Peyer's patch (tissue), 4 donors: ENCODE results near the gene CBARP. TPM values are rescaled to one million over a fixed set of nuclear protein-coding genes. Genes with fewer than 3 reads are reported as not detected.
A peak's percentile ranks its signal among the peaks of the same experiment; 100 is the strongest.

Source experiments
- DNase-seq, 3 donors: peaks; one replicate each; pipeline ENCODE4 v3.0.0-alpha.2; 2017 to 2019
- H3K27ac ChIP-seq, 4 donors: fragments of 200-600 bp; sonication (generic); one replicate each; pipeline ENCODE4 v1.5.1; 2016 to 2019
- H3K27me3 ChIP-seq, 2 donors: fragments of 200-600 bp; sonication (generic); one replicate each; pipeline ENCODE4 v1.5.1; 2019
- H3K36me3 ChIP-seq, 3 donors: fragments of 200-600 bp; sonication (generic); one replicate each; pipeline ENCODE4 v1.5.1; 2016 to 2019
- H3K4me1 ChIP-seq, 4 donors: fragments of 200-600 bp; sonication (generic); one replicate each; pipeline ENCODE4 v1.5.1; 2016 to 2019
- H3K4me3 ChIP-seq, 4 donors: fragments of 200-600 bp; sonication (generic); 1 replicate in 3 of 4; 2 replicates in 1 of 4; pipeline ENCODE4 v1.5.1; 2016 to 2019; ENCODE audit warnings: mild to moderate bottlenecking in 1 of 4
- H3K9me3 ChIP-seq, 4 donors: fragments of 200-600 bp; sonication (generic); one replicate each; pipeline ENCODE4 v1.5.1; 2016 to 2019; ENCODE audit warnings: mild to moderate bottlenecking in 1 of 4
- POLR2A ChIP-seq, 2 donors: fragments of 450-650 bp; IDR thresholded peaks; one replicate each; pipeline ENCODE4 v1.5.1; 2017; ENCODE audit warnings: antibody characterized with exemption in 2 of 2, mild to moderate bottlenecking in 2 of 2, moderate library complexity in 2 of 2
- total RNA-seq, 4 donors: library from RNA; depleted of rRNA; stranded (reverse); fragments of >200 nt; gene quantifications; one replicate each; pipeline ENCODE4 v1.1.0, GENCODE V29; 2016
- TF ChIP-seq, protein P1 (sequence below), 6 experiments: fragments of 450-650 bp in 4 of 6; fragments of 200-600 bp in 2 of 6; sonication (generic) in 1 of 6; IDR thresholded peaks; one replicate each; pipeline ENCODE4 v1.5.1; 2017 to 2019; ENCODE audit warnings: antibody characterized with exemption in 6 of 6, mild to moderate bottlenecking in 3 of 6, moderate library complexity in 1 of 6

The CBARP gene
- total RNA-seq, 4 donors from 2014 or later, result 1.9 TPM; not detected in 3

DNA sequence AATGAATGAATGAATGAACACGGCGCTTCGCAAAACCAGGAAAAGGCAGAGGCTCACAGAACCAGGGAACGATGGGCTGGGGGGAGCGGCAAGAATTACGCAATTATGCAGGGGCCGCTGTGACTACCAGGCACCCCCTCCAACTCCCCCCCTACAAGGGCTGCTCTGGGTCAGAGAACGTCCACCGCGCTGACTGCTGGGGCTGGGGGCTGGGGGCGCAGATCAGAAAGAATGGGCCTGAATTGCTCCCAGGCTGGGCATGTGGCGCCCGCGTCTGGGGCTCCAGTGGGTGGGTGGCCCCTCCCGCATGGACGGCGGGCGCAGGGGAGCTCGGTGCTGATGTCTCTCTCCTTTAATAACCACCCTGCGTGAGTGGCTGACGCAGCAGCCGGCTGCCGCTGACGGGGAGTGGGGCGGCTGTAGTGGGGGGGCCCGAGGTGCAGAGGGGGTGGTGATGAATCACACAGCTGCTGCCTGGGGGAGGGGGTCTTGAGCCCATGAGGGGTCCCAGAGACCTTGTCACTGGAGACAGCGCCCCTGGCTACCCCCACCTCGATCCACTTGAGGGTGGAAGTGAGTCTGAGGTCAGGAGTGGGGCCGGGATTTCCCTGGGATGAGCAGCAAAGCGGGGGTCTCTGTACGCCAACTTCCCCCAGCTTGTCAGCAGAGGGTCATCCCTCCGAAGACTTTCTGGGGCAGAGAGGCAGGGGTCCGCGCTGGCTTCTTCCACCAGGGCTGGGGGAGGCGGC is 29.8 kb upstream of the CBARP start:
- Histone ChIP-seq H3K4me3 (peak overlapping the region; percentile 51 to 80 (median 60)), H3K36me3 (peaks cover 0 to 20% (median 0%) of the 10 kb centered on the region in 3 donors), H3K4me1 (peaks cover 16 to 86% (median 69%) of the 10 kb centered on the region in 4 donors), H3K27ac (peak overlapping the region in 2 of 4 donors; percentile 98 to 99), H3K27me3 (no peaks in the 10 kb centered on the region), H3K9me3 (no peaks in the 10 kb centered on the region)
- TF ChIP-seq, protein P1, sequence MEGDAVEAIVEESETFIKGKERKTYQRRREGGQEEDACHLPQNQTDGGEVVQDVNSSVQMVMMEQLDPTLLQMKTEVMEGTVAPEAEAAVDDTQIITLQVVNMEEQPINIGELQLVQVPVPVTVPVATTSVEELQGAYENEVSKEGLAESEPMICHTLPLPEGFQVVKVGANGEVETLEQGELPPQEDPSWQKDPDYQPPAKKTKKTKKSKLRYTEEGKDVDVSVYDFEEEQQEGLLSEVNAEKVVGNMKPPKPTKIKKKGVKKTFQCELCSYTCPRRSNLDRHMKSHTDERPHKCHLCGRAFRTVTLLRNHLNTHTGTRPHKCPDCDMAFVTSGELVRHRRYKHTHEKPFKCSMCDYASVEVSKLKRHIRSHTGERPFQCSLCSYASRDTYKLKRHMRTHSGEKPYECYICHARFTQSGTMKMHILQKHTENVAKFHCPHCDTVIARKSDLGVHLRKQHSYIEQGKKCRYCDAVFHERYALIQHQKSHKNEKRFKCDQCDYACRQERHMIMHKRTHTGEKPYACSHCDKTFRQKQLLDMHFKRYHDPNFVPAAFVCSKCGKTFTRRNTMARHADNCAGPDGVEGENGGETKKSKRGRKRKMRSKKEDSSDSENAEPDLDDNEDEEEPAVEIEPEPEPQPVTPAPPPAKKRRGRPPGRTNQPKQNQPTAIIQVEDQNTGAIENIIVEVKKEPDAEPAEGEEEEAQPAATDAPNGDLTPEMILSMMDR (IDR thresholded peaks at IDR 0.05), result no peak
- no peak for TF ChIP-seq POLR2A (IDR thresholded peaks at IDR 0.05)
- no peak for DNase-seq

DNA sequence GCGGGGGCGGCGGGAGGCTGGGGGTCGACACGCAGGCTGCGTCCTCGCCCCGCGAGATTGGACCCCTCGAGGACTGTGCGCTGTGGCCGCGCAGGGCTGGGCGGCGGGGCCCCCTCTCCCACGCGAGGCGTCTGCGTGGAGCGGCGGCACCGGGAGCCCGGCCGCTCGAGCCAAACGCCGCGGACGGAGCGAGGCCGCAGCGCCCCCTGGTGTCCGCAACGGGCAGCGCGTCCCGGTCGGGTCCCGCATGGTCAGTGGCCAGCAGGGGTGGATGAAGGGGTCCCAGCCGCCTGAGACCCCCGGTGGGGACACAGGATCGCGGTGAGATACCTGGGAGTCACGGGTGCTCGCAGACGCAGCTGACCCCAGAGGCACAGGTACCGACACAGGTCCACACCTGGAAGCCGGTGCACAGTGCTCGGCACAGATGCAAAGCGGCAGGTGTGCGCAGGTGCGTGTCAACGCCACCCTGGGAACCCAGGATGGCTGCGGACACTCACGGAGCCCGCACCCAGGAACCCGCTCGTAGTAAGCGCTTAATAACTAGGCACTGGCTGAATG is 29.2 kb upstream of the CBARP start:
- Histone ChIP-seq H3K4me1 (peaks cover 18 to 87% (median 72%) of the 10 kb centered on the region in 4 donors), H3K9me3 (no peaks in the 10 kb centered on the region), H3K27ac (peak overlapping the region; percentile 94 to 99 (median 98)), H3K36me3 (peaks cover 0 to 13% (median 0%) of the 10 kb centered on the region in 3 donors), H3K4me3 (peak overlapping the region; percentile 51 to 80 (median 60)), H3K27me3 (no peaks in the 10 kb centered on the region)
- no peak for TF ChIP-seq POLR2A (IDR thresholded peaks at IDR 0.05)
- TF ChIP-seq, protein P1 (IDR thresholded peaks at IDR 0.05), result peak; percentile 97 to 100 (median 99)
- peak; percentile 66 to 91 (median 89) for DNase-seq

DNA sequence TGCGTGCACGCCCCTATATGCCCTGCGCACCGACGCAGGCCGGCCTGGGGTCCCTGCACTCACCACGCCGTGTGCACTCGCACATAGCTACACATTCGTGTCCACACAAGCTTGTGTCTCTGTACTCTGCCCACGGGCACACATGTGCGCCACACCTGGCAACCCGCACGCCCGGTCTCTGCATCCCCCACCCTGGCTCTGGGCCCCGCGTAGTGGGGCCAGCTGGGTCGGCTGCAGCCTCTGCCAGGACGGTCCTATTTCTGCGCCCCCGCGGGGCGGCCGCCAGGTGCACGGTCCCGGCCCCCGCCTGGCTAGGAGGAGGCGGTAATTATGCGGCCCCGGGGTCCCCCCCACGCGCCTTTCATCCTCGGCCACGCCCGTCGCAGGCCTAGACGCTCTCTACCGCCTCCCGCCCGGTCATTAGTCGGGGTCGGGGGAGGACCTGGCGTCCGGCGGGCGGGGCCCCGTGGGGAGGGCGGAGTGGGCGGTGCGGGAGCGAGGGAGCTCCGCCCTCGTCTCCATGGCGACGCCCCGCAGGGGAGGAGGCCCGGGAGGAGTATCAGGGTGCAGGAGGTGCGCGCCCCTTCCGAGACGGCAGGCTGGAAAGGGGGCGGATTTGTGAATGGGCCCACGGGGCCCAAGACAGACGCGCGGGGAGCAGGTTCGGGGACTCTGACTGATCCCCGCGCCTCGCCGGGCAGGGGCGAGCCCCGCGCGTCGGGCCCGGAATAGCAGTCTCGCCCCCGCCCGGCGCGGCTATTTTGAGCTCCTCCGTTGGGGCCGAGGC is 28.5 kb upstream of the CBARP start:
- peaks cover 0 to 6% (median 0%) of the 10 kb centered on the region in 3 donors for H3K36me3 ChIP-seq
- TF ChIP-seq, protein P1 (IDR thresholded peaks at IDR 0.05), result peak in 2 of 6 experiments; percentile 15 to 17
- TF ChIP-seq POLR2A (IDR thresholded peaks at IDR 0.05), result peak; percentile 43 to 55
- peaks cover 18 to 85% (median 70%) of the 10 kb centered on the region in 4 donors for H3K4me1 ChIP-seq
- no peaks in the 10 kb centered on the region for H3K9me3 ChIP-seq
- peak overlapping the region; percentile 94 to 99 (median 98) for H3K27ac ChIP-seq
- H3K27me3 ChIP-seq, result no peaks in the 10 kb centered on the region
- H3K4me3 ChIP-seq, result peak overlapping the region; percentile 51 to 80 (median 60)
- DNase-seq, result peak; percentile 93 to 97 (median 96)

DNA sequence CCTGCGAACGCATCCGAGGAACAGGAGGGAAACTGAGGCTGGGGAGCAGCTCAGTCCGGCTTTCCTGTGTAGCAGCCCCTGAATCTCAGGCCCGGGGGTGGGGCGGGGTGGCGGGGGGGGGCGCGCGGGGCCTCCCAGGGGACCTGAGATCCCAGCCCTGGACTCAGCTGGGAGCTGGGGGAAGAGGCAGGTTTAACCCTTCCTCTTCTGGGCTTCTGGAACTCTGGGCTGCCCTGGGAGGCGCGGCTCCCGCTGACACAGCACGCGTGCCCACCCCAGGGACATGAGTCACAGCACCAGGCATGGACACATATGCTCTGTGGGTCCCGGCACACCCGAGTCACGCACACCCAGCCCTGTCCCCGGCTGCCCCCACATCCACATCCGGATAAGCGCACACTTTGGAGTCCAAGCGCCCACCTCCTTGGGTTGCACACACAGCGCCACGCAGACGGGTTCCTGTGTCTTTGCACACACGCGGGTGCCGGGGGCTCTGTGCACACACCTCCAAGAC is 27.9 kb upstream of the CBARP start:
- TF ChIP-seq POLR2A (IDR thresholded peaks at IDR 0.05), result no peak
- TF ChIP-seq, protein P1 (IDR thresholded peaks at IDR 0.05), result no peak
- DNase-seq, result peak in 2 of 3 donors; percentile 59 to 80
- Histone ChIP-seq H3K27me3 (no peaks in the 10 kb centered on the region), H3K27ac (peak overlapping the region; percentile 94 to 99 (median 98)), H3K9me3 (no peaks in the 10 kb centered on the region), H3K4me3 (peak overlapping the region; percentile 51 to 80 (median 60)), H3K4me1 (peaks cover 18 to 79% (median 64%) of the 10 kb centered on the region in 4 donors), H3K36me3 (no peaks in the 10 kb centered on the region)
